Glutamatergic neuron (in vitro differentiated cells): ENCODE data around the gene VPS72. TPM values are rescaled to one million over a fixed set of nuclear protein-coding genes. Genes with fewer than 3 reads are reported as not detected.
"Not testable (repeated sequence)": the region's sequence is repeated elsewhere in the genome, so short reads cannot be mapped to it uniquely, and the experiment has no call there.

Experiments used
- DNase-seq: peaks from one replicate; pipeline ENCODE4 v3.0.0; 2022
- H3K27ac Mint-ChIP-seq: one replicate; pipeline ENCODE4 v1.8.0; 2020; ENCODE audit warnings: mild to moderate bottlenecking, mixed read lengths, inconsistent platforms; ENCODE audit not compliant: unreplicated experiment
- H3K27me3 Mint-ChIP-seq: one replicate; pipeline ENCODE4 v1.8.0; 2020; ENCODE audit warnings: mild to moderate bottlenecking, moderate library complexity, mixed read lengths, inconsistent platforms; ENCODE audit not compliant: unreplicated experiment
- H3K36me3 Mint-ChIP-seq: one replicate; pipeline ENCODE4 v1.8.0; 2020; ENCODE audit warnings: mild to moderate bottlenecking, mixed read lengths, inconsistent platforms; ENCODE audit not compliant: unreplicated experiment
- H3K4me1 Mint-ChIP-seq: one replicate; pipeline ENCODE4 v1.8.0; 2020; ENCODE audit warnings: mild to moderate bottlenecking, low read depth, mixed read lengths, inconsistent platforms; ENCODE audit not compliant: unreplicated experiment
- H3K4me3 Mint-ChIP-seq: one replicate; pipeline ENCODE4 v1.8.0; 2020; ENCODE audit warnings: mild to moderate bottlenecking, mixed read lengths, inconsistent platforms; ENCODE audit not compliant: unreplicated experiment
- H3K9me3 Mint-ChIP-seq: one replicate; pipeline ENCODE4 v1.8.0; 2020; ENCODE audit warnings: mild to moderate bottlenecking, moderate library complexity, mixed read lengths, inconsistent platforms; ENCODE audit not compliant: unreplicated experiment
- total RNA-seq: library from RNA; stranded (reverse); fragmentation: NEBNext Ultra II Directional; extraction: Animal tissue kit (Norgen Biotek cat#: 25700); gene quantifications from one replicate; pipeline ENCODE4 v1.2.1, GENCODE V29; 2021; ENCODE audit not compliant: unreplicated experiment
- TF ChIP-seq, protein P1 (sequence below): fragments of 200-600 bp; sonication (generic); IDR thresholded peaks from one replicate; pipeline ENCODE4 v1.5.0; 2021; ENCODE audit not compliant: partially characterized antibody, unreplicated experiment

The VPS72 gene
- total RNA-seq, 1 donor from 2014 or later: 125 TPM

DNA sequence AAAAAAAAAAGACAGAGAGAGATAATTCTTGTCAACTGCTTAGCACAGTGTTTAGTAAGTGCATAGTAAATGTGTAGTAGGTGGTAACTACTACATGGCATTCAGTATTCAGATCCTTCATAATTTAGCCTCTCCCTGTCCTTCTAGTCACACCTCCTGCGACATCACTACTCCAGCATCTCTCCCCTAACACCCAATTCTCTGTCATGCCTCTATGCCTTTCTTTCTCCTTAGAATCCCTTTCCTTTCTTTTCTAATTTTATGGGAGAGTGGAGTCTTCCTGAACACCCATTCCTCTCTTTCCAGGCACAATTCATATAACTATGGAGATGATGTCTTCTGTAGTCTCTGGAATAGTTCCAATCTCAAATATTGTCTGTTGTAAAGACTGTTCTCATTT, 3.9 kb upstream of the VPS72 start:
- TF ChIP-seq, protein P1, sequence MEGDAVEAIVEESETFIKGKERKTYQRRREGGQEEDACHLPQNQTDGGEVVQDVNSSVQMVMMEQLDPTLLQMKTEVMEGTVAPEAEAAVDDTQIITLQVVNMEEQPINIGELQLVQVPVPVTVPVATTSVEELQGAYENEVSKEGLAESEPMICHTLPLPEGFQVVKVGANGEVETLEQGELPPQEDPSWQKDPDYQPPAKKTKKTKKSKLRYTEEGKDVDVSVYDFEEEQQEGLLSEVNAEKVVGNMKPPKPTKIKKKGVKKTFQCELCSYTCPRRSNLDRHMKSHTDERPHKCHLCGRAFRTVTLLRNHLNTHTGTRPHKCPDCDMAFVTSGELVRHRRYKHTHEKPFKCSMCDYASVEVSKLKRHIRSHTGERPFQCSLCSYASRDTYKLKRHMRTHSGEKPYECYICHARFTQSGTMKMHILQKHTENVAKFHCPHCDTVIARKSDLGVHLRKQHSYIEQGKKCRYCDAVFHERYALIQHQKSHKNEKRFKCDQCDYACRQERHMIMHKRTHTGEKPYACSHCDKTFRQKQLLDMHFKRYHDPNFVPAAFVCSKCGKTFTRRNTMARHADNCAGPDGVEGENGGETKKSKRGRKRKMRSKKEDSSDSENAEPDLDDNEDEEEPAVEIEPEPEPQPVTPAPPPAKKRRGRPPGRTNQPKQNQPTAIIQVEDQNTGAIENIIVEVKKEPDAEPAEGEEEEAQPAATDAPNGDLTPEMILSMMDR: no peak
- H3K4me3 Mint-ChIP-seq: no peak overlapping the region
- H3K27me3 Mint-ChIP-seq: peaks cover 10% of the 10 kb centered on the region
- H3K27ac Mint-ChIP-seq: no peak overlapping the region
- peaks cover 7% of the 10 kb centered on the region for H3K9me3 Mint-ChIP-seq
- no peak for DNase-seq
- peaks cover 2% of the 10 kb centered on the region for H3K4me1 Mint-ChIP-seq
- no peaks in the 10 kb centered on the region for H3K36me3 Mint-ChIP-seq

DNA sequence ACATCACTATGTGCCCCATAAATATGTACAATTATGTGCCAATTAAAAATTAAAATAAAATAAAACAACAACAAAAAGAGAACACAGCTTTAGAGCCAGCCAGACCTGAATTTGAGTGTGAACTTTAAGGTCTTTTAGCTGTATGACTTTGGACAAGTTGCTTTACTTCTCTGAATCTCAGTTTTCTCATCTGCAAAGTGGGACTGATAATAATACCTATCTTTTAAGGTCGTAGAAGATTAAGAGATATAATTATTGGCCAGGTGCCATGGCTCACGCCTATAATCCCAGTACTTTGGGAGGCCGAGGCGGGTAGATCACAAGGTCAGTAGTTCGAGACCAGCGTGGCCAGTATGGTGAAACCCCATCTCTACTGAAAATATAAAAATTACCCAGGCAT, 3.3 kb upstream of the VPS72 start:
- Mint-ChIP-seq H3K36me3 (no peaks in the 10 kb centered on the region), H3K9me3 (peaks cover 5% of the 10 kb centered on the region), H3K4me3 (no peak overlapping the region), H3K27ac (no peak overlapping the region), H3K27me3 (peaks cover 8% of the 10 kb centered on the region), H3K4me1 (peaks cover 6% of the 10 kb centered on the region)
- TF ChIP-seq, protein P1: no peak
- DNase-seq: no peak

DNA sequence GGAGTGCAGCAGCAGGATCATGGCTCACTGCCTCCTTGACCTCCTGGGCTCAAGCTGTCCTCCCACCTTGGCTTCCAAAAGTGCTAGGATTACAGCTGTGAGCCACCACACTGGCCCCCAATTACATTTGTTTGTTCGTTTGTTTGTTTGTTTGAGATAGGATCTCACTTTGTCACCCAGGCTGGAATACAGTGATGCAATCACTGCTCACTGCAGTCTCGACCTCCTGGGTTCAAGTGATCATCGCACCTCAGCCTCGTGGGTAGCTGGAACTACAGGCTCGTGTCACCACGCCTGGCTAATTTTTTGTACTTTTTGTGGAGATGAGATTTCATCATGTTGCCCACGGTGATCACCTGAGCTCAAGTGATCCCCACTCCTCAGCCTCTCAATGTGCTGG, 2.0 kb upstream of the VPS72 start:
- Mint-ChIP-seq H3K27me3 (peaks cover 6% of the 10 kb centered on the region), H3K27ac (no peak overlapping the region), H3K4me3 (no peak overlapping the region), H3K9me3 (peaks cover 7% of the 10 kb centered on the region), H3K4me1 (peaks cover 7% of the 10 kb centered on the region), H3K36me3 (no peaks in the 10 kb centered on the region)
- TF ChIP-seq, protein P1: no peak
- DNase-seq: no peak

DNA sequence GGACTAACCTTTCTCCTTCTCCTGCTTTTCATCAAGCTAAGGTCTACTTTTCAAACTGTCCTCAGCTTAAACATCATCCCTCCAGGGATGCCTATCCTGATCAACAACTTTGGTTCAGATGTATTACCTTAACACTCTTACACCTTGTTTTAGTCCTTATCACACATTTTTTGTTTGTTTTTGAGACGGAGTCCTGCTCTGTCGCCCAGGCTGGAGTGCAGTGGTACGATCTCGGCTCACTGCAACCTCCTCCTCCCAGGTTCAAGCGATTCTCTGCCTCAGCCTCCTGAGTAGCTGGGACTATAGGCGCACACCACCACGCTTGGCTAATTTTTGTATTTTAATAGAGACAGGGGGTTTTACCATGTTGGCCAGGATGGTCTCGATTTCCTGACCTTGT, 1.3 kb downstream of the VPS72 start:
- not testable (repeated sequence) for H3K4me1 Mint-ChIP-seq, DNase-seq, H3K9me3 Mint-ChIP-seq, H3K36me3 Mint-ChIP-seq, H3K27me3 Mint-ChIP-seq
- H3K4me3 Mint-ChIP-seq: peak overlapping the region; percentile 100
- H3K27ac Mint-ChIP-seq: peak overlapping the region; percentile 100

DNA sequence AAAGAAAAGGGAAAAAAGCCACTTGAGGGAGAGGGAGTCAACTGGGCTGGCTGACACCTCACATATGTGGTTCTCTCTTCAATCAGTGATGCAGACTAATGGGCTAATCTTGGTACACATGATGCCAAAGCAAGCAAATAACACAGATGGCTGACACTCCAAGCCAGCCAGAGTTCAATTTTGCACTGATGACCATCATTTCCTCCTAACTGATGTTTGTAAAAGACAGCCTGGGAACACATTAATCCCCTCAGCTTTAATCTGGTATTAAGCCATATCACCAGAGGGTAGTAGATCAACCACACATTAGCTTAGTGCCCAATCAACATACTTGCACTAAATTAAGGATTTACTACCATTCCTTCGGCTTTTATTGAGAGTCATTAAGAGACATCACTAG, 2.8 kb downstream of the VPS72 start:
- Mint-ChIP-seq H3K36me3 (no peaks in the 10 kb centered on the region), H3K4me1 (peaks cover 9% of the 10 kb centered on the region), H3K9me3 (peaks cover 7% of the 10 kb centered on the region), H3K27ac (no peak overlapping the region), H3K27me3 (peaks cover 4% of the 10 kb centered on the region), H3K4me3 (no peak overlapping the region)
- DNase-seq: no peak
- TF ChIP-seq, protein P1: no peak

DNA sequence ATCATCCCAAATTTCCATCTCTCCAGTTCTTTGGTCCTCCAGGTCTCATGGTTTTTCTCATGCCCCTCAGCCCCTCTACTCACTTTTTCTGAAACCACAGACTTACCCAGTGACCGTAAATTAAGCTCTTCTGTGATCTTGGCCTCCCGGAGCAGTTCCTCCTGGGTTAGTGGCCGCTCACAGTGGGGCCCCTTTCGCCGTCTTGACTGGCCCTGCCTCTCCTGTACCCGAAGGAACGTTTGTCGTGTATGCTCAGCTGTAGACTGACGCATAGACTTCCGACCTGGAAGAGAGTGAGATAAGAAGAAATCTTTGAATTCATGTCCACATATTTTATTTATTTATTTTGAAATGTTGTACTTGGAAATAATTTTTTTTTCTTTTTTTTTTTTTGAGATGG, 5.8 kb downstream of the VPS72 start:
- H3K4me3 Mint-ChIP-seq: no peak overlapping the region
- no peak for DNase-seq
- H3K27me3 Mint-ChIP-seq: no peaks in the 10 kb centered on the region
- H3K27ac Mint-ChIP-seq: no peak overlapping the region
- H3K9me3 Mint-ChIP-seq: peaks cover 3% of the 10 kb centered on the region
- H3K4me1 Mint-ChIP-seq: peaks cover 9% of the 10 kb centered on the region
- peaks cover 6% of the 10 kb centered on the region for H3K36me3 Mint-ChIP-seq
- TF ChIP-seq, protein P1: no peak
